HG03103 (cell line): Measurements from ENCODE around the gene CHID1.

Experiments used
- ATAC-seq: cut with Tn5 transposase; IDR thresholded peaks from one replicate; pipeline ENCODE4 v1.9.1; 2021; ENCODE audit warnings: low read depth; ENCODE audit not compliant: unreplicated experiment

Gene CHID1

GRCh38 chr11:853682-854448, 56.7 kb downstream of the CHID1 start:
- ATAC-seq: no peak

- no peak for ATAC-seq
Measured at GRCh38 chr11:852762-853161, 57.8 kb downstream of the CHID1 start.

DNA sequence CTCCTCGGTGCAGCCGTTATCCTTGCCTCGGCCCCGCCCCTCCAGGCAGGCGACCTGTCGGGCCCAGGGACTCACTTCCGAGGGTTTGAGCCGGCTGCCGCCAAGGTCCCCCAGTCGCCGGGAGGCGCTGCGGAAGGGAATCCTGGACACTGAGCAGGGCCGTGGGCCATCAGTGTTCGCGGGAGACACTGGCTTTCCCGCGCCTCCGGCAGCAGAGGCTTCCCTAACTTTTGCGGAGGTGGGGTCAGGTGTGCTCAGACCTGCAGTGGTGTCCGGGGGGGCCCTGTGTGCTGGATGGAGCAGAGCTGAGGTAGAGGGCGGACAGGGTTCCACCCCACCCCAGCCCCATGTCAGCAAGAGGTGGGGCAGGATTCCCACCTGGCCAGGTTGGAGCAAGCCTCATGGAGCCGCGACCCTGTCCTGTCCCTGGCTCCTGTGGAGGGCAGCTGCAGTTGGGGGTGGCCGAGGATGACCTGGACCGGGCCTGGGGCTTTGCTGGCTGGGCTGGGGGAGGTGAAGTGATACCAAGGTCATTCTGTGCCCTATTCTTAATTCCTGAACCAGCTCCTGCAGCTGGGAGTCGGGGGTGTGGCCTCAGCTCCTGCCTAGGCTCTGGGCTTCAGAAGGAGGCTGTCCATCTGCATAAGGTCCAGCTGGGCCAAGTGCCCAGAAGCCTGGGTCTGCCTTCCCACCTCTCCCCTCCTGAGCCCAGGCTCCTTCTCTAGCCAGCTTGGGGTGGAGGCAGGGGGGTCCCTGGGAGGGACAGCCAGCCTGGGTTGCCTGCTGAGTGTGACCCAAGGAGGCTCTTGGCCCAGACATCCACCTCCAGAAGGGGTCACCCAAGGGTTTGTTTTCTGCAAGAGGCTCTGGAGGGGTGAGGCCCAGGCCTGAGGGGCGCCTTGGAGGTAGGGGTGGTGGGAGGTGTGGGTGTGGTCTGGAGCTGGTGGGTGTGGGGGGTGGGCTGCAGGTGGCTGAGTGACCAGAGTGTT, 59.5 kb downstream of the CHID1 start:
- no peak for ATAC-seq

- ATAC-seq: no peak
Measured at GRCh38 chr11:849951-850774, 60.4 kb downstream of the CHID1 start.

- ATAC-seq: no peak
Measured at GRCh38 chr11:849104-849824, 61.3 kb downstream of the CHID1 start.

GRCh38 chr11:848380-848931, 62.2 kb downstream of the CHID1 start:
- no peak for ATAC-seq

GRCh38 chr11:847876-848275, 62.7 kb downstream of the CHID1 start:
- no peak for ATAC-seq

DNA sequence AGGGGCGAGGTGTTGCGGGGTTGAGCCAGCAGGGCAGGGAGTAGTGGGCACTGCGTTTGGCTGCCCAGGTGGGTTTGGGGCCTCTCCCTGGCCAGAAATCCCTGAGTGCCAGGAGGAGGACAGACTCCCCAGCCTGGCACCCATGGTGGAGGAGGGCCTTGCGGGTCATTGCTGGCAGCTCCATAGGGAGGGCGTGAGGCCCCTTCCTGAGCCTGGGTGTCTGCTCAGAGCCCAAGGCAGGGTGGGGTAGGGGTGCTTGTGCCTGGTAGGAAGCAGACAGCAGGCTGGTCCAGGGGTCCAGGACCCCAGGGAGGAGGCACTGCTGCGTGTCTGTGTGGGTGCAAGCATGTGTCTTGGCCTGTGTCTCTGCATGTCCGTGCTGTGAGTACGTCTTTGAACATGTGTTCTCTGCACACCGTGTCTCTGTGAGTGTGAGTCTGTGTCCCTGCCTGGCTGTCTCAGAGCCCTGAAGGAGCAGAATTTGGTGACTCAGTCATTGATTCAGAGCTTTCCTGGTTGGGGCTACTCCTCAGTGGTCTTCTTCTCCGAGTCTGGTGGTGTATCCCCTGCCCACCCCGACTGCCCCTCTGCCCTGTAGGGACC, 64.0 kb downstream of the CHID1 start:
- ATAC-seq: no peak

DNA sequence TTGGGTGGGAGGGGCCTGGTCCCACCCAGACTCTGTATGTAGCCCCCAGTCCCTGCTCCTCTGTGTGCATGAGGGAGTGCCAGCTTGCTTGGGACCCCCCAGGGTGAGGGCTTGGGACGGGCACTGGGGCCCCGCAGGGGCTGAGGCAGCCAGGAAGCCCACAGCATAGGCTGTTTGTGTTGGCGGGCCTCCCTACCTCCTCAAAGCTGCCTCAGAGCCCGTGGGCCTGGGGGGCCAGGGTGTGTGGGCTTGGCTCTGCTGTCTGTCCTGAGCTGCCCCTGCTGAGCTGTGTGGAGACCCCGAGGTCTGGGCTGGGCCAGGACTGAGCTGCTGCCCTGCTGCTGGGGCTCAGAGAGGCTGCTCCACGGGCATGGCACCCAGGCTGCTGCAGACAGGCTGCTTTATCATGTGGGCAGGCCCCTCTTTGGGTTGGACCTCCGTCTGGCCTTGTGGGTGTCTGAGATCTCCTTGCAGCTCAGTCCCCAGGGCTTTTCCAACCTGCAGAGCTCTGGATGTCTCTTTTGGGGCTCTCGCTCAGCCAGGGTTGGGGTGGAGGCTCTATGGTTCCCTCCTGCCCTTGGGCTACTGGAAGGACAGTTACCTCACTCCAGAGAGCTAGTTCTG, 64.6 kb downstream of the CHID1 start:
- no peak for ATAC-seq

DNA sequence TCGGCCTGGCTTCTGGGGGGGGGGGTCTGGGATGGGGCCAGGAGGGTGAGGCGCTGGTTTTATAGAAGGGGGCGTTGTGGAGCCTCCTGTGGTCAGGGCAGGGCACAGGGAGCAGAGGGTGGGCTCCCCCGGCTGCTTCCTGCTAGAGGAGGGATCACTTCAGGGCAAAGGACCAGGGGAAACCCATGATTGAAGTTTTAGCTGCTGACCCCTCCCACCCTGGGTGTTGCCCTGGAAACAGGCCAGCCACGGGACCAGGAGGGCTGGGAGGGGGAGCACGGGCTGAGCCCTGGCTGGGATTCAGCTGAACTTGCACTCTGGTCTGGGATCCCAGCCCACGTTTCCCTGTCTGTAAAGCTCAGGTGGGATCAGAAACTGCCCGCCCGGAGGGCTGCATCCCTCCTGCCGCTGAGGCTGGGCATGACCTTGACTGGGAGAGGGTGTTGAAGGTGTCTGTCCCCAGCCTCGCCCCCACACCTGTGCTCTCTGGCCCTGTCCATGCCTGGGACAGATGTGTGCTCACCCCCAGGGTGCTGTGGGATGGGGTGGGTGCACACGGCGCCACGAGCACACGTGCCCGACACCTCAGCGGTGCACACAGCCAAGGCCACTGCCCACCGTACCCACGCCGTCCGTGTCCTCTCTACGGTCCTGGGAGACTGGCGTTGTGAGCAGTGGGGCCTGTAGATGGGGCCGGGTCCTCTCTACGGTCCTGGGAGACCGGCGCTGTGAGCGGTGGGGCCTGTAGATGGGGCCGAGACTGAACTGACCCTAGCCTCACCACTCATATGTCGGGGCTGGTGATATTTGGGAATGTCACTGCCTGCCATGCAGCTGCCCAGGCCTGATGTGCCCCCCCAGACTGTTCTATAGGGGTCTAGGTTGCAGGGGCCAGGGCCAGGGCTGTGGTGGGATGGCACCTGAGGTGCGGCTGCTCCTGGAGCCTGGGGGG, 65.6 kb downstream of the CHID1 start:
- no peak for ATAC-seq

GRCh38 chr11:843818-844692, 66.6 kb downstream of the CHID1 start:
- ATAC-seq: no peak

DNA sequence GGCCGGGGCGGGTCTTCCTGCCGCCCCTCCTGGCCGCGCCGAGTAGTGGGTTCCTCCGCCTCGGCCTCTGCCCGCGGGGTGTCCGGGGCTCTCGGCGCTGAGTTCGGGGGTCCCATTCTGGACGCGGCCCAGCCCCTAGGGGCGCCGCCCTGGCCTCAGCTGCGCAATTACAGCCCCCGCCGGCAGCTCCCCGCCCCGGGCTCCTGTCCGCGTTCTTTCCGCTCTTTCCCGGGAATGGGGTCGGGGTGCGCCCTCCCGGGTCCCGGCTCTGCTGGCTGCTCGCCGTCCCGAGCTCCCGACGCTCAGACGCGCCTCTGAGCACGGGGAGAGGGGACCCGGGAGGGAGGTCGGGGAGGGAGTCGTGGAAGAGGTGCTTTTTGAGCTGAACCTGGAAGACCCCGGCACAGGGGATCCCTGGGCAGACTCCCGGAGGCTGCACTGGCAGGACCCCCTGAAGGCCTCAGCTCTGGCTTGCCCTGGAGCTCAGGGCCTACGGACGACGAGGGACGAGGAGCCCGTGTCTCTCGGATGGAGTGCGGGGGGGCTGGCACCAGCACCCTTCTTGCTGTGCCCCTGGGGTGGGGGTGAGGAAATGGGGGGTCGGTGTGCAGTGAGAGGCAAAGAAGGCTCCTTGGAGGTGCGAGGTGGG, 67.4 kb downstream of the CHID1 start:
- ATAC-seq: no peak

DNA sequence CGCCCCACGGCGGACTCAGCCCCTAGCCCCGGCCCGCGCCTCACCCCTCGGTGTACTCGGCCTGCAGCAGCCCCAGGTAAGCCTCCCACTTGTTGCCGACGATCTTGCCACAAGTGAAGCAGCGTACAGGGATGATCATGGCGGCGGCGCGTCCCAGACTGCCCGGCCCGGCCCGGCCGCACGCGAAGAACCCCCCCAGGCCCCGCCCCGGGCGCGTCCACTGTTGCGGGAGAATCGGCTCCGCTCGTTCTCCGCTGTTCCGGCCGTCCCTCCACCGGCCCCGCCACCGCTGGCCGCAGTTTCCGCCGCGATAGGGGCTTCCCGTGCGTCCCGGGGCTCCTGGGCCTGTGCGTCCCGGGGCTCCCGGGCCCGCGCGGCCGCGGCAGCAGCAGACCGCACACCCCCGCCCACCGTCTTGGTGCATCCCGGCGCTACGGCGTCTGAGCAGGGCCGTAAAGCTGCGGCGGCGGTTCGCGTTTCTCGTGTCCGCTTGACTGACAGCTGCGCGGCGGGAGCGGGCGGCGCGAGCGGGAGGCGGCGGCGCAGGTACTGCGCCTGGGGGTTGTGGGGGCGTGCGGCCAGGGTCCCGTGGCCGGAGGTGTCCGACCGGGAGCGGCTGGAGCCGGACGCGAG, 68.1 kb downstream of the CHID1 start, which contains the start of the genes POLR2L and TSPAN4:
POLR2L (minus strand) TSS at position 160 of the 633 bp plus-strand sequence; CDS start at position 139, 21 bp downstream.
TSPAN4 (plus strand) TSS at position 483 of the 633 bp plus-strand sequence. CDS start 7,453 bp downstream, outside the sequence.
- ATAC-seq: peak; percentile 45

GRCh38 chr11:841981-842369, 68.6 kb downstream of the CHID1 start:
- peak; percentile 22 for ATAC-seq

GRCh38 chr11:839875-840617, 70.6 kb downstream of the CHID1 start:
- ATAC-seq: no peak
